Pancreas (tissue), 10 donors: ENCODE measurements around the gene WBP4. TPM values are rescaled to one million over a fixed set of nuclear protein-coding genes. Genes with fewer than 3 reads are reported as not detected.

Source experiments
- ATAC-seq, 4 donors: fragments of 200-7000 bp; cut with Tn5 transposase; one replicate each; pipeline versions ENCODE4 v1.8.0 to v1.9.1; 2020; ENCODE audit warnings: mild to moderate bottlenecking in 4 of 4, moderate library complexity in 4 of 4
- DNase-seq, 6 donors: peaks; one replicate each; pipeline ENCODE4 v3.0.0-alpha.2; 2020
- FAIRE-seq: peaks from 2 replicates; lab custom pipeline; 2012; peaks lifted over from hg19 to GRCh38; lab: Jason Lieb, UNC
- H3K27ac ChIP-seq, 4 donors: fragments of 200-600 bp; sonication (generic); 1 replicate in 3 of 4; 2 replicates in 1 of 4; pipeline versions ENCODE4 v1.5.0 to v1.8.0; 2020
- H3K27me3 ChIP-seq, 4 donors: fragments of 200-600 bp; one replicate each; pipeline ENCODE4 v1.8.0; 2021
- H3K36me3 ChIP-seq, 3 donors: fragments of 200-600 bp; sonication (generic) in 1 of 3; one replicate each; pipeline versions ENCODE4 v1.5.0 to v1.8.0; 2020 to 2021
- H3K4me1 ChIP-seq, 3 donors: fragments of 200-600 bp; one replicate each; pipeline ENCODE4 v1.8.0; 2021
- H3K4me3 ChIP-seq, 4 donors: fragments of 200-600 bp; sonication (generic) in 2 of 4; one replicate each; pipeline versions ENCODE4 v1.5.0 to v1.8.0; 2020 to 2021
- H3K9me3 ChIP-seq, 4 donors: fragments of 200-600 bp; one replicate each; pipeline ENCODE4 v1.8.0; 2021
- CTCF ChIP-seq, 4 donors: fragments of 200-600 bp; sonication (generic) in 3 of 4; IDR thresholded peaks; one replicate each; pipeline versions ENCODE4 v1.5.0 to v1.8.0; 2021; ENCODE audit warnings: antibody characterized with exemption in 4 of 4
- WGBS, 2 donors: extraction: QIAGEN DNeasy Blood & Tissue Kit; methylation state at CpG; one replicate each; pipeline ENCODE4 v1.1.7; 2013; 5-methylcytosine and 5-hydroxymethylcytosine counted together
- intact Hi-C, 3 donors: fragments of 100-400 bp; cut with DNase I; formaldehyde crosslinking; loops; one replicate each; pipeline versions ENCODE4 v1.11.1 to v1.14.2; 2022
- polyA plus RNA-seq, 2 donors: library from polyadenylated mRNA; stranded (reverse); fragments of 200-250 nt; gene quantifications; one replicate each; pipeline ENCODE4 v1.2.3, GENCODE V29; 2013
- total RNA-seq, 6 donors: library from RNA; stranded (reverse); fragmentation: NEBNext Ultra II Directional in 4 of 6; extraction: Animal tissue kit (Norgen Biotek cat#: 25700) in 4 of 6; gene quantifications; one replicate each; pipeline versions ENCODE4 v1.2.1 to v1.2.4, GENCODE V29; 2021 to 2023
- donor health status: healthy with polysubstance abuse.
- donor health status: DM: no; HTN: no; CAD: no; lungs with moderate emphysema.
- donor health status: DM: no; HTN: no; CAD: no.
- donor health status: control.
- donor health status: control.
- donor health status: Bipolar disorder and iron deficiency.
- donor health status: DM: yes; HTN: yes; CAD: no.
- donor health status: DM: no; HTN: no; CAD: no.
- donor health status: DM: no; HTN: no; CAD: no.
- donor health status: DM: yes; HTN: yes; CAD: no.

The WBP4 gene
- total and polyA plus RNA-seq, 8 donors, result 2.1 to 12.2 (median 3.4) TPM

- H3K4me1 ChIP-seq, result peaks cover 15 to 58% (median 31%) of the 10 kb centered on the region in 3 donors
- intact Hi-C loops, result loop anchor here in 2 of 3 donors (10.0 kb wide), 1 partner anchor 62 kb away; no protein-coding TSS in a partner anchor
- ATAC-seq (no peak), DNase-seq (no peak), FAIRE-seq (no peak)
- TF ChIP-seq CTCF (IDR thresholded peaks at IDR 0.05), result no peak
- H3K27ac ChIP-seq, result peak overlapping the region in 2 of 4 donors; percentile 6 to 45
- peak overlapping the region in 2 of 4 donors; percentile 74 to 81 for H3K4me3 ChIP-seq
- H3K9me3 ChIP-seq, result no peaks in the 10 kb centered on the region
- H3K36me3 ChIP-seq, result no peaks in the 10 kb centered on the region
- H3K27me3 ChIP-seq, result no peaks in the 10 kb centered on the region
- WGBS, 2 donors, result 37 to 39% methylated on average over 11 of the region's 11 CpGs
These were observed 4.2 kb upstream of the WBP4 start for GRCh38 chr13:41056826-41057711.

- 32 to 46% methylated on average over 18 of the region's 18 CpGs for WGBS, 2 donors
These were observed 2.8 kb upstream of the WBP4 start for GRCh38 chr13:41058295-41059070.

GRCh38 chr13:41059456-41060081, 1.7 kb upstream of the WBP4 start:
- no peak for TF ChIP-seq CTCF (IDR thresholded peaks at IDR 0.05)
- ATAC-seq (no peak), FAIRE-seq (no peak)

More at GRCh38 chr13:41058295-41059070, 2.8 kb upstream of the WBP4 start:
- H3K27me3 ChIP-seq, result no peaks in the 10 kb centered on the region
- peak in 3 of 6 donors; percentile 23 to 45 (median 25) for DNase-seq
- H3K4me3 ChIP-seq, result peak overlapping the region in 3 of 4 donors; percentile 74 to 81 (median 74)
- intact Hi-C loops, result loop anchor here in 2 of 3 donors (10.0 kb wide), 1 partner anchor 64 kb away; no protein-coding TSS in a partner anchor
- FAIRE-seq, result no peak
- H3K9me3 ChIP-seq, result no peaks in the 10 kb centered on the region
- no peaks in the 10 kb centered on the region for H3K36me3 ChIP-seq
- H3K4me1 ChIP-seq, result peaks cover 19 to 56% (median 33%) of the 10 kb centered on the region in 3 donors
- TF ChIP-seq CTCF (IDR thresholded peaks at IDR 0.05), result no peak
- no peak for ATAC-seq
- H3K27ac ChIP-seq, result peak overlapping the region; percentile 18 to 96 (median 59)

GRCh38 chr13:41060082-41060723, 1.1 kb upstream of the WBP4 start:
- TF ChIP-seq CTCF (IDR thresholded peaks at IDR 0.05), result no peak
- H3K9me3 ChIP-seq, result no peaks in the 10 kb centered on the region
- peaks cover 0 to 2% (median 0%) of the 10 kb centered on the region in 3 donors for H3K36me3 ChIP-seq
- intact Hi-C loops, result no loop called here
- peak overlapping the region; percentile 94 to 97 (median 95) for H3K27ac ChIP-seq
- 0 to 1% methylated on average over 57 of the region's 57 CpGs for WGBS, 2 donors
- ATAC-seq (peak; percentile 57 to 77 (median 70)), FAIRE-seq (no peak), DNase-seq (peak; percentile 88 to 94 (median 90))
- H3K4me1 ChIP-seq, result peaks cover 9 to 52% (median 39%) of the 10 kb centered on the region in 3 donors
- H3K4me3 ChIP-seq, result peak overlapping the region; percentile 51 to 81 (median 74)
- H3K27me3 ChIP-seq, result no peaks in the 10 kb centered on the region

More at GRCh38 chr13:41059456-41060081, 1.7 kb upstream of the WBP4 start:
- WGBS, 2 donors, result 0% methylated on average over 15 of the region's 15 CpGs
- Histone ChIP-seq H3K4me3 (peak overlapping the region; percentile 51 to 81 (median 74)), H3K9me3 (no peaks in the 10 kb centered on the region), H3K27ac (peak overlapping the region; percentile 94 to 97 (median 95)), H3K27me3 (no peaks in the 10 kb centered on the region), H3K4me1 (peaks cover 9 to 53% (median 36%) of the 10 kb centered on the region in 3 donors), H3K36me3 (no peaks in the 10 kb centered on the region)
- intact Hi-C loops, result loop anchor here in 2 of 3 donors (10.0 kb wide), 1 partner anchor 65 kb away; no protein-coding TSS in a partner anchor
- DNase-seq, result no peak
